Stimulated activated CD8-positive, alpha-beta memory T cell treated with anti-CD3 and anti-CD28 coated beads, Interleukin-12 subunit alpha, Interleukin-12 subunit beta, amount 100 ng/mL, for 4 hours (primary cell): Measurements from ENCODE around the gene METTL1.
"Not testable (repeated sequence)": the region's sequence is repeated elsewhere in the genome, so short reads cannot be mapped to it uniquely, and the experiment has no call there.

ENCODE experiments used
- DNase-seq: peaks from one replicate; pipeline ENCODE4 v3.0.0-alpha.2; 2020; ENCODE audit warnings: low read depth

The METTL1 gene

GRCh38 chr12:57724003-57724935 lies 47.6 kb downstream of the METTL1 start:
- no peak for DNase-seq

- no peak for DNase-seq
Observed at GRCh38 chr12:57723630-57723962, 48.3 kb downstream of the METTL1 start.

GRCh38 chr12:57722716-57723629 lies 48.9 kb downstream of the METTL1 start:
- no peak for DNase-seq

- not testable (repeated sequence) for DNase-seq
Observed at GRCh38 chr12:57721846-57722608, 49.9 kb downstream of the METTL1 start.

- no peak for DNase-seq
Observed at GRCh38 chr12:57720606-57721595, 51.0 kb downstream of the METTL1 start.

- DNase-seq = no peak
Observed at GRCh38 chr12:57719777-57720605, 51.9 kb downstream of the METTL1 start.

GRCh38 chr12:57718641-57719528 lies 53.0 kb downstream of the METTL1 start:
- DNase-seq = no peak
